ENCODE results near the gene STARD4.

Gene STARD4

GRCh38 chr5:111507276-111507675 lies 5.1 kb downstream of the STARD4 start:
- Mint-ChIP-seq H3K4me1 (ENCODE audit: low read depth) (peaks cover 48% of the 10 kb centered on the region), H3K36me3 (ENCODE audit: low read depth) (peaks cover 46% of the 10 kb centered on the region), H3K27ac (no peak overlapping the region), H3K27me3 (no peaks in the 10 kb centered on the region), H3K9me3 (no peaks in the 10 kb centered on the region), H3K4me3 (no peak overlapping the region)
- no peak for DNase-seq

GRCh38 chr5:111505096-111505495 lies 7.2 kb downstream of the STARD4 start:
- H3K36me3 Mint-ChIP-seq (ENCODE audit: low read depth) = peaks cover 51% of the 10 kb centered on the region
- no peak overlapping the region for H3K4me3 Mint-ChIP-seq
- DNase-seq = no peak
- no peak overlapping the region for H3K27ac Mint-ChIP-seq
- H3K27me3 Mint-ChIP-seq = no peaks in the 10 kb centered on the region
- peaks cover 34% of the 10 kb centered on the region for H3K4me1 Mint-ChIP-seq (ENCODE audit: low read depth)
- no peaks in the 10 kb centered on the region for H3K9me3 Mint-ChIP-seq

GRCh38 chr5:111502956-111503355 lies 9.4 kb downstream of the STARD4 start:
- Mint-ChIP-seq H3K27me3 (no peaks in the 10 kb centered on the region), H3K36me3 (ENCODE audit: low read depth) (peaks cover 71% of the 10 kb centered on the region)

GRCh38 chr5:111498346-111498745 lies 14.0 kb downstream of the STARD4 start:
- H3K36me3 Mint-ChIP-seq (ENCODE audit: low read depth) = peaks cover 77% of the 10 kb centered on the region
- H3K27ac Mint-ChIP-seq = peak overlapping the region; percentile 63
- DNase-seq = no peak
- no peaks in the 10 kb centered on the region for H3K9me3 Mint-ChIP-seq
- no peaks in the 10 kb centered on the region for H3K27me3 Mint-ChIP-seq
- H3K4me1 Mint-ChIP-seq (ENCODE audit: low read depth) = peaks cover 18% of the 10 kb centered on the region
- no peak overlapping the region for H3K4me3 Mint-ChIP-seq

More at GRCh38 chr5:111502956-111503355, 9.4 kb downstream of the STARD4 start:
- peaks cover 26% of the 10 kb centered on the region for H3K4me1 Mint-ChIP-seq (ENCODE audit: low read depth)
- H3K9me3 Mint-ChIP-seq = no peaks in the 10 kb centered on the region
- no peak overlapping the region for H3K4me3 Mint-ChIP-seq
- no peak for DNase-seq
- no peak overlapping the region for H3K27ac Mint-ChIP-seq

GRCh38 chr5:111495159-111495558 lies 17.2 kb downstream of the STARD4 start:
- no peak for DNase-seq
- Mint-ChIP-seq H3K27ac (peak overlapping the region; percentile 19), H3K27me3 (no peaks in the 10 kb centered on the region), H3K36me3 (ENCODE audit: low read depth) (peaks cover 68% of the 10 kb centered on the region), H3K4me3 (no peak overlapping the region), H3K9me3 (no peaks in the 10 kb centered on the region), H3K4me1 (ENCODE audit: low read depth) (peaks cover 18% of the 10 kb centered on the region)

- peaks cover 18% of the 10 kb centered on the region for H3K4me1 Mint-ChIP-seq (ENCODE audit: low read depth)
- H3K9me3 Mint-ChIP-seq = no peaks in the 10 kb centered on the region
- peaks cover 65% of the 10 kb centered on the region for H3K36me3 Mint-ChIP-seq (ENCODE audit: low read depth)
- no peak overlapping the region for H3K4me3 Mint-ChIP-seq
- H3K27me3 Mint-ChIP-seq = no peaks in the 10 kb centered on the region
- H3K27ac Mint-ChIP-seq = peak overlapping the region; percentile 67
- no peak for DNase-seq
These were observed 17.9 kb downstream of the STARD4 start for GRCh38 chr5:111494355-111494999.

GRCh38 chr5:111493031-111493430 lies 19.3 kb downstream of the STARD4 start:
- DNase-seq = no peak
- Mint-ChIP-seq H3K9me3 (no peaks in the 10 kb centered on the region), H3K27ac (peak overlapping the region; percentile 34), H3K4me3 (no peak overlapping the region), H3K36me3 (ENCODE audit: low read depth) (peaks cover 55% of the 10 kb centered on the region), H3K4me1 (ENCODE audit: low read depth) (peaks cover 8% of the 10 kb centered on the region), H3K27me3 (no peaks in the 10 kb centered on the region)

GRCh38 chr5:111488353-111488752 lies 24.0 kb downstream of the STARD4 start:
- Mint-ChIP-seq H3K27ac (no peak overlapping the region), H3K4me3 (no peak overlapping the region), H3K27me3 (no peaks in the 10 kb centered on the region), H3K4me1 (ENCODE audit: low read depth) (peaks cover 11% of the 10 kb centered on the region), H3K9me3 (no peaks in the 10 kb centered on the region), H3K36me3 (ENCODE audit: low read depth) (peaks cover 58% of the 10 kb centered on the region)
- DNase-seq = no peak

- no peak for DNase-seq
- Mint-ChIP-seq H3K36me3 (ENCODE audit: low read depth) (peaks cover 63% of the 10 kb centered on the region), H3K27me3 (no peaks in the 10 kb centered on the region), H3K4me1 (ENCODE audit: low read depth) (peaks cover 11% of the 10 kb centered on the region), H3K9me3 (no peaks in the 10 kb centered on the region), H3K4me3 (no peak overlapping the region), H3K27ac (no peak overlapping the region)
These were observed 25.4 kb downstream of the STARD4 start for GRCh38 chr5:111486926-111487325.

GRCh38 chr5:111486055-111486454 lies 26.3 kb downstream of the STARD4 start:
- peak overlapping the region; percentile 85 for H3K27ac Mint-ChIP-seq
- no peak for DNase-seq
- no peaks in the 10 kb centered on the region for H3K9me3 Mint-ChIP-seq
- H3K36me3 Mint-ChIP-seq (ENCODE audit: low read depth) = peaks cover 65% of the 10 kb centered on the region
- peaks cover 11% of the 10 kb centered on the region for H3K4me1 Mint-ChIP-seq (ENCODE audit: low read depth)
- no peak overlapping the region for H3K4me3 Mint-ChIP-seq
- no peaks in the 10 kb centered on the region for H3K27me3 Mint-ChIP-seq

GRCh38 chr5:111480346-111480745 lies 32.0 kb downstream of the STARD4 start:
- no peaks in the 10 kb centered on the region for H3K4me1 Mint-ChIP-seq (ENCODE audit: low read depth)
- no peak for DNase-seq
- no peaks in the 10 kb centered on the region for H3K27me3 Mint-ChIP-seq
- H3K27ac Mint-ChIP-seq = no peak overlapping the region
- H3K36me3 Mint-ChIP-seq (ENCODE audit: low read depth) = peaks cover 78% of the 10 kb centered on the region
- H3K4me3 Mint-ChIP-seq = no peak overlapping the region
- H3K9me3 Mint-ChIP-seq = no peaks in the 10 kb centered on the region

GRCh38 chr5:111478898-111479297 lies 33.4 kb downstream of the STARD4 start:
- DNase-seq = no peak
- Mint-ChIP-seq H3K4me3 (no peak overlapping the region), H3K27me3 (no peaks in the 10 kb centered on the region), H3K36me3 (ENCODE audit: low read depth) (peaks cover 75% of the 10 kb centered on the region), H3K4me1 (ENCODE audit: low read depth) (no peaks in the 10 kb centered on the region), H3K27ac (peak overlapping the region; percentile 3), H3K9me3 (no peaks in the 10 kb centered on the region)

GRCh38 chr5:111478266-111478665 lies 34.1 kb downstream of the STARD4 start:
- H3K36me3 Mint-ChIP-seq (ENCODE audit: low read depth) = peaks cover 74% of the 10 kb centered on the region
- no peak overlapping the region for H3K4me3 Mint-ChIP-seq
- no peaks in the 10 kb centered on the region for H3K4me1 Mint-ChIP-seq (ENCODE audit: low read depth)
- no peaks in the 10 kb centered on the region for H3K9me3 Mint-ChIP-seq
- no peaks in the 10 kb centered on the region for H3K27me3 Mint-ChIP-seq
- no peak for DNase-seq
- no peak overlapping the region for H3K27ac Mint-ChIP-seq

GRCh38 chr5:111472579-111472978 lies 39.8 kb downstream of the STARD4 start:
- H3K4me1 Mint-ChIP-seq (ENCODE audit: low read depth) = peaks cover 6% of the 10 kb centered on the region
- no peak overlapping the region for H3K4me3 Mint-ChIP-seq
- H3K27ac Mint-ChIP-seq = peak overlapping the region; percentile 71
- peaks cover 58% of the 10 kb centered on the region for H3K36me3 Mint-ChIP-seq (ENCODE audit: low read depth)
- no peak for DNase-seq
- peaks cover 2% of the 10 kb centered on the region for H3K9me3 Mint-ChIP-seq
- H3K27me3 Mint-ChIP-seq = no peaks in the 10 kb centered on the region

GRCh38 chr5:111472096-111472495 lies 40.2 kb downstream of the STARD4 start:
- no peak for DNase-seq
- Mint-ChIP-seq H3K27me3 (no peaks in the 10 kb centered on the region), H3K36me3 (ENCODE audit: low read depth) (peaks cover 54% of the 10 kb centered on the region), H3K4me3 (no peak overlapping the region), H3K4me1 (ENCODE audit: low read depth) (peaks cover 6% of the 10 kb centered on the region), H3K9me3 (peaks cover 2% of the 10 kb centered on the region), H3K27ac (peak overlapping the region; percentile 57)

GRCh38 chr5:111469903-111470302 lies 42.4 kb downstream of the STARD4 start:
- Mint-ChIP-seq H3K27me3 (no peaks in the 10 kb centered on the region), H3K4me1 (ENCODE audit: low read depth) (peaks cover 6% of the 10 kb centered on the region), H3K27ac (no peak overlapping the region), H3K9me3 (peaks cover 2% of the 10 kb centered on the region), H3K4me3 (no peak overlapping the region), H3K36me3 (ENCODE audit: low read depth) (peaks cover 44% of the 10 kb centered on the region)
- DNase-seq = no peak
